KMS-11 (cell line): ENCODE results near the gene GLIS1.

Experiments
- H2AFZ ChIP-seq: fragments of 200-600 bp; sonication (generic); 2 replicates; pipeline ENCODE4 v1.6.1; 2016; ENCODE audit warnings: antibody characterized with exemption, mixed run types, low read depth
- H3K27ac ChIP-seq: fragments of 200-600 bp; sonication (generic); 2 replicates; pipeline ENCODE4 v1.6.1; 2016; ENCODE audit warnings: mild to moderate bottlenecking, mixed run types
- H3K27me3 ChIP-seq: fragments of 200-600 bp; sonication (generic); 2 replicates; pipeline ENCODE4 v1.6.1; 2017; ENCODE audit warnings: mild to moderate bottlenecking, low read depth, mixed run types, moderate library complexity; ENCODE audit not compliant: insufficient read depth
- H3K36me3 ChIP-seq: fragments of 200-600 bp; sonication (generic); 2 replicates; pipeline ENCODE4 v1.6.1; 2017; ENCODE audit warnings: mild to moderate bottlenecking, mixed run types; ENCODE audit not compliant: insufficient read depth
- H3K4me1 ChIP-seq: fragments of 200-600 bp; sonication (generic); 2 replicates; pipeline ENCODE4 v1.6.1; 2016; ENCODE audit warnings: mild to moderate bottlenecking, low read depth, mixed run types; ENCODE audit not compliant: poor library complexity, severe bottlenecking
- H3K4me2 ChIP-seq: fragments of 200-600 bp; sonication (generic); 2 replicates; pipeline ENCODE4 v1.7.0; 2016; ENCODE audit warnings: mild to moderate bottlenecking, mixed run types
- H3K4me3 ChIP-seq: fragments of 200-600 bp; sonication (generic); IDR thresholded peaks from 2 replicates; pipeline ENCODE4 v1.6.1; 2017; ENCODE audit warnings: low read depth, low read length, mixed read lengths; ENCODE audit not compliant: insufficient read depth
- H3K79me2 ChIP-seq: fragments of 200-600 bp; sonication (generic); 2 replicates; pipeline ENCODE4 v1.6.1; 2016; ENCODE audit warnings: low read depth, mixed run types; ENCODE audit not compliant: insufficient read depth
- H3K9ac ChIP-seq: fragments of 200-600 bp; sonication (generic); 2 replicates; pipeline ENCODE4 v1.6.1; 2016; ENCODE audit warnings: mild to moderate bottlenecking, mixed run types
- H4K20me1 ChIP-seq: fragments of 200-600 bp; sonication (generic); 2 replicates; pipeline ENCODE4 v1.6.1; 2016; ENCODE audit warnings: mild to moderate bottlenecking, mixed run types; ENCODE audit not compliant: insufficient read depth
- CTCF ChIP-seq: fragments of 200-600 bp; sonication (generic); conservative IDR thresholded peaks from 2 replicates; pipeline ENCODE4 v1.6.1; 2017; ENCODE audit warnings: low read depth, mild to moderate bottlenecking, antibody characterized with exemption, low read length, moderate library complexity, mixed read lengths

Gene GLIS1

GRCh38 chr1:53518775-53519174 lies 220.2 kb downstream of the GLIS1 start:
- H3K27me3 ChIP-seq, result no peaks in the 10 kb centered on the region
- H3K4me1 ChIP-seq, result no peaks in the 10 kb centered on the region
- no peak overlapping the region for H3K9ac ChIP-seq
- H4K20me1 ChIP-seq, result no peaks in the 10 kb centered on the region
- H3K36me3 ChIP-seq, result no peaks in the 10 kb centered on the region
- no peak overlapping the region for H3K4me3 ChIP-seq
- H2AFZ ChIP-seq, result no peak overlapping the region
- H3K27ac ChIP-seq, result no peak overlapping the region
- TF ChIP-seq CTCF, result no peak
- H3K4me2 ChIP-seq, result no peak overlapping the region
- H3K79me2 ChIP-seq, result no peaks in the 10 kb centered on the region

DNA sequence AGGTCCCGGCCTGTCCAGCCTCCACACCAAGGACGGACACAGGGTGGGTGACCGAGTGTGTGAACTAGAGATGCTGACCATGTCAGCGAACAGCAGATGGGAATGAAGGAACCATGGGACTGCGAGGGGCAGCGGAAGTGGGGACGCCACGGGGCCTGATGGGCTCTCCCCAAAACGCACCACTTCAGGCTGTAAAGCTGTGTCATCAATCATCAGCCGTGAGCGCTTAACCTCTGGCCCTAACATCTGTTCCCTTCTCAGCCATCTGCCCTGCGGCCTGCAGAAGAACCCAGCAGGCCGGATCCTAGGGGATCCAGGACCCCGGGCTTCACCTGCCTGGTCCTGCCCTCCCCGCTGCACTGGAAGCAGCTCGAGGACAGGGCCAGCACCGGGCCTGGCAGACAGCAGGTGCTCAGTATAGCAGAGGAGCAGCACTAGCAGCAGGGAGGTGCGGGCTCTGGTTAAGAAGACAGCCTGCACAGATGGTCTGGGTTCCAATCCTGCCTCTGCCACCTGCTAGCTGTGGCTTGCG lies 221.1 kb downstream of the GLIS1 start:
- Histone ChIP-seq H3K27ac (no peak overlapping the region), H2AFZ (no peak overlapping the region), H3K36me3 (no peaks in the 10 kb centered on the region), H3K4me3 (no peak overlapping the region), H3K79me2 (no peaks in the 10 kb centered on the region), H3K4me1 (no peaks in the 10 kb centered on the region), H3K4me2 (no peak overlapping the region), H3K27me3 (no peaks in the 10 kb centered on the region), H3K9ac (no peak overlapping the region), H4K20me1 (no peaks in the 10 kb centered on the region)
- TF ChIP-seq CTCF, result no peak

- TF ChIP-seq CTCF, result no peak
- Histone ChIP-seq H3K79me2 (no peaks in the 10 kb centered on the region), H3K36me3 (no peaks in the 10 kb centered on the region), H3K27ac (no peak overlapping the region), H3K4me2 (no peak overlapping the region), H3K9ac (no peak overlapping the region), H3K4me1 (no peaks in the 10 kb centered on the region), H3K27me3 (no peaks in the 10 kb centered on the region), H2AFZ (no peak overlapping the region), H4K20me1 (no peaks in the 10 kb centered on the region), H3K4me3 (no peak overlapping the region)
These were observed 221.9 kb downstream of the GLIS1 start for GRCh38 chr1:53517109-53517508.

GRCh38 chr1:53516181-53516580 lies 222.8 kb downstream of the GLIS1 start:
- no peak for TF ChIP-seq CTCF
- H3K4me2 ChIP-seq, result no peak overlapping the region
- no peak overlapping the region for H3K9ac ChIP-seq
- H3K36me3 ChIP-seq, result no peaks in the 10 kb centered on the region
- H3K4me1 ChIP-seq, result no peaks in the 10 kb centered on the region
- no peak overlapping the region for H2AFZ ChIP-seq
- H3K79me2 ChIP-seq, result no peaks in the 10 kb centered on the region
- H3K4me3 ChIP-seq, result no peak overlapping the region
- no peaks in the 10 kb centered on the region for H4K20me1 ChIP-seq
- H3K27ac ChIP-seq, result no peak overlapping the region
- H3K27me3 ChIP-seq, result no peaks in the 10 kb centered on the region
